Ascending aorta (tissue), 2 donors: Measurements from ENCODE around the gene CAMKV. TPM values are rescaled to one million over a fixed set of nuclear protein-coding genes. Genes with fewer than 3 reads are reported as not detected.
"Not testable (repeated sequence)": the region's sequence is repeated elsewhere in the genome, so short reads cannot be mapped to it uniquely, and the experiment has no call there.

ENCODE experiments used
- DNase-seq, 2 donors: peaks; one replicate each; pipeline ENCODE4 v3.0.0-alpha.2; 2019; ENCODE audit warnings: low spot score in 2 of 2
- H3K27ac ChIP-seq, 2 donors: fragments of 200-600 bp; sonication (generic); one replicate each; pipeline ENCODE4 v1.5.1; 2016 to 2017; ENCODE audit warnings: mild to moderate bottlenecking in 1 of 2
- H3K27me3 ChIP-seq: fragments of 200-600 bp; sonication (generic); one replicate; pipeline ENCODE4 v1.5.1; 2017
- H3K36me3 ChIP-seq, 2 donors: fragments of 200-600 bp; sonication (generic); one replicate each; pipeline ENCODE4 v1.5.1; 2016
- H3K4me1 ChIP-seq, 2 donors: fragments of 200-600 bp; sonication (generic); one replicate each; pipeline ENCODE4 v1.5.1; 2016 to 2017; ENCODE audit warnings: mild to moderate bottlenecking in 1 of 2
- H3K4me3 ChIP-seq, 2 donors: fragments of 200-600 bp; sonication (generic); one replicate each; pipeline ENCODE4 v1.5.1; 2016 to 2017; ENCODE audit warnings: mild to moderate bottlenecking in 1 of 2
- H3K9me3 ChIP-seq, 2 donors: fragments of 200-600 bp; sonication (generic); one replicate each; pipeline ENCODE4 v1.5.1; 2016
- intact Hi-C: fragments of 100-400 bp; cut with DNase I; formaldehyde crosslinking; loops from one replicate; pipeline ENCODE4 v1.15.1; 2023
- total RNA-seq: library from RNA; depleted of rRNA; stranded (reverse); fragments of >200 nt; gene quantifications from one replicate; pipeline ENCODE4 v1.1.0, GENCODE V29; 2016
- TF ChIP-seq, protein P1 (sequence below), 3 experiments: fragments of 200-600 bp in 2 of 3; fragments of 450-650 bp in 1 of 3; sonication (generic) in 2 of 3; IDR thresholded peaks; one replicate each; pipeline ENCODE4 v1.5.1; 2016 to 2019; ENCODE audit warnings: antibody characterized with exemption in 3 of 3, mild to moderate bottlenecking in 1 of 3, moderate library complexity in 1 of 3

The CAMKV gene
- not detected for total RNA-seq

DNA sequence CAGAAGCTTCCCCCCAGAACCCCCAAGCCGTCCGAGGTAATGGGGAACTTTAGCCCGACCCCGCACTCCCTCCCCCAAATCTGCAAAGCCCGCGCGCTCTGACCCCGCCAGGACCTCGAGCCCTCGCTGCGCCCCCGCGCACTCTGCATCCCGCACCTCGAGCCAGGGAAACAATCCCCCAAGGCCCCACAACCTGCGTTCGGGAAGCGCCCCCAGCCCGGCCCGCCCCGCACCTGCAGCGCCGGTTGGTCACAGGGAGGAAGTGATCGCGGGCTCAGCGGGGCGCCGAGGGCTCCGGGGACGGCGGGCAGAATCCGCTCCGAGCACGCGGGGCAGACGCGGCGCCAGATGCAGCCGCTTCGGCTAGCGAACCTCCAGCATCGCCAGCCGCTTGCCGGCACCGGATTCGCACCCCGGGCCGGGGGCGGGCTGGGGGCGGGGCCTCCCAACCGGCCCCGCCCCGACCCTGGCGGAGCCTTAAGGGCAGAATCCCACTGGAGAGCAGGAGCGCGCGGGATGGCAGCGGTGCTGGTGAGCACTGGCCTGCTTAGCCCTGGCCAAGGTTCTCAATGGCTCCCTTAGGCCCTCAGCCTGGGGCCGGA, at the start of gene CAMKV:
Gene CAMKV, minus strand, starts transcription at position 382 of the 602 bp plus-strand sequence. CDS start 7,518 bp downstream, outside the sequence.
- intact Hi-C loops, result no loop called here
- DNase-seq, result no peak
- H3K4me1 ChIP-seq, result peaks cover 7 to 10% of the 10 kb centered on the region in 2 donors
- no peaks in the 10 kb centered on the region for H3K36me3 ChIP-seq
- TF ChIP-seq, protein P1, sequence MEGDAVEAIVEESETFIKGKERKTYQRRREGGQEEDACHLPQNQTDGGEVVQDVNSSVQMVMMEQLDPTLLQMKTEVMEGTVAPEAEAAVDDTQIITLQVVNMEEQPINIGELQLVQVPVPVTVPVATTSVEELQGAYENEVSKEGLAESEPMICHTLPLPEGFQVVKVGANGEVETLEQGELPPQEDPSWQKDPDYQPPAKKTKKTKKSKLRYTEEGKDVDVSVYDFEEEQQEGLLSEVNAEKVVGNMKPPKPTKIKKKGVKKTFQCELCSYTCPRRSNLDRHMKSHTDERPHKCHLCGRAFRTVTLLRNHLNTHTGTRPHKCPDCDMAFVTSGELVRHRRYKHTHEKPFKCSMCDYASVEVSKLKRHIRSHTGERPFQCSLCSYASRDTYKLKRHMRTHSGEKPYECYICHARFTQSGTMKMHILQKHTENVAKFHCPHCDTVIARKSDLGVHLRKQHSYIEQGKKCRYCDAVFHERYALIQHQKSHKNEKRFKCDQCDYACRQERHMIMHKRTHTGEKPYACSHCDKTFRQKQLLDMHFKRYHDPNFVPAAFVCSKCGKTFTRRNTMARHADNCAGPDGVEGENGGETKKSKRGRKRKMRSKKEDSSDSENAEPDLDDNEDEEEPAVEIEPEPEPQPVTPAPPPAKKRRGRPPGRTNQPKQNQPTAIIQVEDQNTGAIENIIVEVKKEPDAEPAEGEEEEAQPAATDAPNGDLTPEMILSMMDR (IDR thresholded peaks at IDR 0.05), result no peak
- no peak within 1 kb of the TSS for H3K27ac ChIP-seq
- peak within 1 kb of the TSS; percentile 50 to 53 for H3K4me3 ChIP-seq
- H3K27me3 ChIP-seq, result peaks cover 10% of the 10 kb centered on the region
- H3K9me3 ChIP-seq, result no peaks in the 10 kb centered on the region

DNA sequence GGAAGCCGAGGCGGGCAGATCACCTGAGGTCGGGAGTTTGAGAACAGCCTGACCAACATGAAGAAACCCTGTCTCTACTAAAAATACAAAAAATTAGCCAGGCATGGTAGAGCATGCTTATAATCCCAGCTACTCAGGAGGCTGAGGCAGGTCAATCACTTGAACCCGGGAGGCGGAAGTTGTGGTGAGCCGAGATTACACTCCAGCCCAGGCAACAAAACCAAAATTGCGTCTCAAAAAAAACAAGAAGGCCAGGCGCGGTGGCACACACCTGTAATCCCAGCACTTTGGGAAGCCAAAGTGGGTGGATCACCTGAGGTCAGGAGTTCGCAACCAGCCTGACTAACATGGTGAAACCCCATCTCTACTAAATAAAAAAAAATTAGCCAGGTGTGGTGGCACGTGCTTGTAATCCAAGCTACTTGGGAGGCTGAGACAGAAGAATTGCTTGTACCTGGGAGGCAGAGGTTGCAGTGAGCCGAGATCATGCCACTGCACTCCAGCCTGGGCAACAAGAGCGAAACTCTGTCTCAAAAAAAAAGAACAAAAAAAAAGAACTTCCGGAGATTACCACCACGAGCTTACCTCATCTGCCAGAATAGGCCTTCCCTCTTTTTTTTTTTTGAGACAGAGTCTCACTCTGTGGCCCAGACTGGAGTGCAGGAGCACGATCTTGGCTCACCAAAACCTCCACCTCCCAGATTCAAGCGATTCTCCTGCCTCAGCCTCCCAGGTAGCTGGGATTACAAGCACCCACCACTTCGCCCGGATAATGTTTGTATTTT, 48.3 kb upstream of the CAMKV start:
- H3K27ac ChIP-seq, intact Hi-C loops, H3K36me3 ChIP-seq, H3K4me1 ChIP-seq, H3K4me3 ChIP-seq, H3K9me3 ChIP-seq, H3K27me3 ChIP-seq, DNase-seq: not testable (repeated sequence)

GRCh38 chr3:49916686-49917085, 47.0 kb upstream of the CAMKV start:
- Histone ChIP-seq H3K27ac (no peak overlapping the region), H3K9me3 (no peaks in the 10 kb centered on the region), H3K4me3 (no peak overlapping the region), H3K4me1 (peaks cover 0 to 5% of the 10 kb centered on the region in 2 donors), H3K27me3 (no peaks in the 10 kb centered on the region), H3K36me3 (peaks cover 3 to 6% of the 10 kb centered on the region in 2 donors)
- intact Hi-C loops, result no loop called here
- no peak for DNase-seq
- TF ChIP-seq, protein P1 (IDR thresholded peaks at IDR 0.05), result no peak

GRCh38 chr3:49914906-49915305, 45.2 kb upstream of the CAMKV start:
- TF ChIP-seq, protein P1 (IDR thresholded peaks at IDR 0.05), result no peak
- intact Hi-C loops, result no loop called here
- Histone ChIP-seq H3K36me3 (peaks cover 15 to 21% of the 10 kb centered on the region in 2 donors), H3K9me3 (no peaks in the 10 kb centered on the region), H3K27me3 (no peaks in the 10 kb centered on the region), H3K4me1 (peaks cover 0 to 5% of the 10 kb centered on the region in 2 donors), H3K4me3 (no peak overlapping the region), H3K27ac (no peak overlapping the region)
- no peak for DNase-seq

DNA sequence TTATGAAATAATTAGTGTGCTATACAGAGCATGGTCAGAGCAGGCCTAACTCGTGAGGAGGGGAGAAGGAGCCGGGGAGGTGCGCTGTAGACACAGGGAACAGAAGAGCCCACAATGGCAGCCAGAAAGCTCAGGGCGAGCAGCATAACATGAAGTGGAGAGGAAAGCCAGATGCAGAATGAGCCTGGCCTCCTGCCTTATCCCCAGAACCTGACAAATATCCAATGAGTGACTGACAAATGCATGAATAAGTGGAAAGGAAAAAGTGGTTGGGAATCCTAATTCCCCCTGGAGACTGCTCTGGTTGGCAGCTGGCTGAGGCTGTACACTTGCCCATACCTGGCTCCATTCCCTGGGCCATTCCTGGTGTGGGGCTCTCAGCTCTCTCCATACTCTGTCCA, 43.2 kb upstream of the CAMKV start:
- Histone ChIP-seq H3K36me3 (peaks cover 21 to 33% of the 10 kb centered on the region in 2 donors), H3K27me3 (no peaks in the 10 kb centered on the region), H3K9me3 (no peaks in the 10 kb centered on the region), H3K4me1 (peaks cover 0 to 5% of the 10 kb centered on the region in 2 donors), H3K4me3 (no peak overlapping the region), H3K27ac (no peak overlapping the region)
- DNase-seq, result no peak
- TF ChIP-seq, protein P1 (IDR thresholded peaks at IDR 0.05), result no peak
- intact Hi-C loops, result no loop called here

GRCh38 chr3:49911611-49912010, 41.9 kb upstream of the CAMKV start:
- peaks cover 21 to 33% of the 10 kb centered on the region in 2 donors for H3K36me3 ChIP-seq

More at GRCh38 chr3:49911611-49912010, 41.9 kb upstream of the CAMKV start:
- no peak for DNase-seq
- no peak overlapping the region for H3K27ac ChIP-seq
- H3K4me1 ChIP-seq, result peaks cover 0 to 6% of the 10 kb centered on the region in 2 donors
- no peaks in the 10 kb centered on the region for H3K27me3 ChIP-seq
- intact Hi-C loops, result no loop called here
- H3K9me3 ChIP-seq, result no peaks in the 10 kb centered on the region
- H3K4me3 ChIP-seq, result no peak overlapping the region
- TF ChIP-seq, protein P1 (IDR thresholded peaks at IDR 0.05), result no peak
